ENCODE measurements around the gene GPR162. TPM values are rescaled to one million over a fixed set of nuclear protein-coding genes. Genes with fewer than 3 reads are reported as not detected.
A peak's percentile ranks its signal among the peaks of the same experiment; 100 is the strongest.

The GPR162 gene
- total RNA-seq, 2 experiments from 2014 or later, result 0.82 TPM; not detected in 1

GRCh38 chr12:6791931-6792520 lies 29.6 kb upstream of the GPR162 start:
- Mint-ChIP-seq H3K4me1 (peaks cover 23% of the 10 kb centered on the region), H3K27me3 (peaks cover 29% of the 10 kb centered on the region), H3K9me3 (ENCODE audit: low read depth) (no peaks in the 10 kb centered on the region), H3K36me3 (no peaks in the 10 kb centered on the region), H3K27ac (no peak overlapping the region), H3K4me3 (no peak overlapping the region)
- DNase-seq (no peak), ATAC-seq (no peak)
- CTCF ChIA-PET, result interaction anchor here (1.0 to 2.5 kb wide), 7 partner anchors 12 to 39 kb away, joined by 3 to 11 read pairs (median 6); partner anchors contain the start of genes MLF2 and PTMS

GRCh38 chr12:6792522-6793201 lies 29.0 kb upstream of the GPR162 start:
- H3K36me3 Mint-ChIP-seq, result no peaks in the 10 kb centered on the region
- H3K4me3 Mint-ChIP-seq, result no peak overlapping the region
- CTCF ChIA-PET, result interaction anchor here (0.6 to 2.5 kb wide), 8 partner anchors 13 to 39 kb away, joined by 3 to 11 read pairs (median 6); partner anchors contain the start of genes MLF2 and PTMS

GRCh38 chr12:6795088-6795487 lies 26.5 kb upstream of the GPR162 start:
- Mint-ChIP-seq H3K27me3 (peaks cover 24% of the 10 kb centered on the region), H3K4me3 (no peak overlapping the region), H3K27ac (no peak overlapping the region), H3K9me3 (ENCODE audit: low read depth) (no peaks in the 10 kb centered on the region), H3K36me3 (no peaks in the 10 kb centered on the region), H3K4me1 (peaks cover 19% of the 10 kb centered on the region)
- DNase-seq (no peak), ATAC-seq (no peak)
- CTCF ChIA-PET, result interaction anchor here (0.9 to 1.9 kb wide), 3 partner anchors 28 to 41 kb away, joined by 3 to 9 read pairs (median 7); partner anchors contain the start of genes MLF2 and PTMS

More at GRCh38 chr12:6792522-6793201, 29.0 kb upstream of the GPR162 start:
- peaks cover 29% of the 10 kb centered on the region for H3K27me3 Mint-ChIP-seq
- DNase-seq (no peak), ATAC-seq (peak; percentile 43)
- no peaks in the 10 kb centered on the region for H3K9me3 Mint-ChIP-seq (ENCODE audit: low read depth)
- H3K4me1 Mint-ChIP-seq, result peaks cover 23% of the 10 kb centered on the region
- no peak overlapping the region for H3K27ac Mint-ChIP-seq

- Mint-ChIP-seq H3K36me3 (no peaks in the 10 kb centered on the region), H3K27ac (no peak overlapping the region), H3K27me3 (peaks cover 24% of the 10 kb centered on the region)
Observed at GRCh38 chr12:6796576-6796975, 25.0 kb upstream of the GPR162 start.

GRCh38 chr12:6799147-6799546 lies 22.5 kb upstream of the GPR162 start:
- ATAC-seq (no peak), DNase-seq (no peak)
- Mint-ChIP-seq H3K4me3 (no peak overlapping the region), H3K27ac (no peak overlapping the region), H3K36me3 (no peaks in the 10 kb centered on the region), H3K27me3 (peaks cover 16% of the 10 kb centered on the region), H3K4me1 (no peaks in the 10 kb centered on the region), H3K9me3 (ENCODE audit: low read depth) (no peaks in the 10 kb centered on the region)
- CTCF ChIA-PET, result no interaction called here

More at GRCh38 chr12:6796576-6796975, 25.0 kb upstream of the GPR162 start:
- no peak for DNase-seq
- no peak overlapping the region for H3K4me3 Mint-ChIP-seq
- H3K4me1 Mint-ChIP-seq, result peaks cover 19% of the 10 kb centered on the region
- H3K9me3 Mint-ChIP-seq (ENCODE audit: low read depth), result no peaks in the 10 kb centered on the region
- no peak for ATAC-seq
- CTCF ChIA-PET, result interaction anchor here (1.4 to 1.9 kb wide), 3 partner anchors 10 to 43 kb away, joined by 4 to 9 read pairs (median 7); partner anchors contain the start of genes MLF2 and PTMS

GRCh38 chr12:6807170-6807569 lies 14.5 kb upstream of the GPR162 start:
- Mint-ChIP-seq H3K9me3 (ENCODE audit: low read depth) (no peaks in the 10 kb centered on the region), H3K36me3 (no peaks in the 10 kb centered on the region), H3K4me3 (no peak overlapping the region), H3K4me1 (peaks cover 6% of the 10 kb centered on the region), H3K27ac (no peak overlapping the region), H3K27me3 (peaks cover 14% of the 10 kb centered on the region)
- CTCF ChIA-PET, result interaction anchor here (0.7 to 1.0 kb wide), 2 partner anchors 12 to 160 kb away, joined by 3 to 4 read pairs; partner anchors contain the start of gene ACRBP
- ATAC-seq, result no peak
- DNase-seq, result no peak

GRCh38 chr12:6809056-6809455 lies 12.6 kb upstream of the GPR162 start:
- ATAC-seq, result no peak
- Mint-ChIP-seq H3K4me1 (peaks cover 6% of the 10 kb centered on the region), H3K27ac (no peak overlapping the region), H3K9me3 (ENCODE audit: low read depth) (no peaks in the 10 kb centered on the region), H3K4me3 (no peak overlapping the region), H3K27me3 (peaks cover 19% of the 10 kb centered on the region), H3K36me3 (no peaks in the 10 kb centered on the region)
- no peak for DNase-seq
- CTCF ChIA-PET, result interaction anchor here (0.7 to 1.5 kb wide), 2 partner anchors 16 to 69 kb away, joined by 3 to 4 read pairs; no protein-coding TSS in a partner anchor

GRCh38 chr12:6810758-6811157 lies 10.9 kb upstream of the GPR162 start:
- Mint-ChIP-seq H3K4me3 (no peak overlapping the region), H3K4me1 (peaks cover 6% of the 10 kb centered on the region), H3K36me3 (no peaks in the 10 kb centered on the region), H3K9me3 (ENCODE audit: low read depth) (no peaks in the 10 kb centered on the region), H3K27me3 (peaks cover 23% of the 10 kb centered on the region), H3K27ac (no peak overlapping the region)
- ATAC-seq (no peak), DNase-seq (no peak)
- CTCF ChIA-PET, result interaction anchor here (1.1 to 2.0 kb wide), 2 partner anchors 18 to 57 kb away, joined by 3 to 8 read pairs; partner anchors contain the start of gene MLF2

- no peaks in the 10 kb centered on the region for H3K9me3 Mint-ChIP-seq (ENCODE audit: low read depth)
- H3K4me3 Mint-ChIP-seq, result no peak overlapping the region
- H3K36me3 Mint-ChIP-seq, result no peaks in the 10 kb centered on the region
- peaks cover 19% of the 10 kb centered on the region for H3K27me3 Mint-ChIP-seq
- CTCF ChIA-PET, result interaction anchor here (0.6 to 2.5 kb wide), 8 partner anchors 8 to 59 kb away, joined by 3 to 12 read pairs (median 4); partner anchors contain the start of genes GPR162 and MLF2
- H3K4me1 Mint-ChIP-seq, result peaks cover 6% of the 10 kb centered on the region
- no peak overlapping the region for H3K27ac Mint-ChIP-seq
- DNase-seq, result no peak
- ATAC-seq, result no peak
Observed at GRCh38 chr12:6813363-6813762, 8.3 kb upstream of the GPR162 start.

- CTCF ChIA-PET, result interaction anchor here (0.5 to 1.2 kb wide), 3 partner anchors 12 to 49 kb away, joined by 3 read pairs; partner anchors contain the start of gene P3H3
- ATAC-seq (no peak), DNase-seq (no peak)
- peaks cover 23% of the 10 kb centered on the region for H3K27me3 Mint-ChIP-seq
- H3K27ac Mint-ChIP-seq, result no peak overlapping the region
- H3K4me3 Mint-ChIP-seq, result no peak overlapping the region
- no peaks in the 10 kb centered on the region for H3K36me3 Mint-ChIP-seq
- no peaks in the 10 kb centered on the region for H3K9me3 Mint-ChIP-seq (ENCODE audit: low read depth)
- peaks cover 6% of the 10 kb centered on the region for H3K4me1 Mint-ChIP-seq
Observed at GRCh38 chr12:6816598-6816997, 5.0 kb upstream of the GPR162 start.

GRCh38 chr12:6817098-6817497 lies 4.5 kb upstream of the GPR162 start:
- H3K27me3 Mint-ChIP-seq, result peaks cover 25% of the 10 kb centered on the region
- H3K4me1 Mint-ChIP-seq, result peaks cover 9% of the 10 kb centered on the region
- H3K9me3 Mint-ChIP-seq (ENCODE audit: low read depth), result no peaks in the 10 kb centered on the region
- no peak overlapping the region for H3K4me3 Mint-ChIP-seq
- ATAC-seq (no peak), DNase-seq (peak; percentile 41)
- no peaks in the 10 kb centered on the region for H3K36me3 Mint-ChIP-seq
- CTCF ChIA-PET, result interaction anchor here (0.5 to 1.2 kb wide), 2 partner anchors 12 to 50 kb away, joined by 3 read pairs; partner anchors contain the start of gene P3H3
- no peak overlapping the region for H3K27ac Mint-ChIP-seq

- no peaks in the 10 kb centered on the region for H3K9me3 Mint-ChIP-seq (ENCODE audit: low read depth)
- no peak overlapping the region for H3K4me3 Mint-ChIP-seq
- peaks cover 9% of the 10 kb centered on the region for H3K4me1 Mint-ChIP-seq
- H3K27ac Mint-ChIP-seq, result no peak overlapping the region
- no peaks in the 10 kb centered on the region for H3K36me3 Mint-ChIP-seq
- no peak for DNase-seq
- peaks cover 29% of the 10 kb centered on the region for H3K27me3 Mint-ChIP-seq
- CTCF ChIA-PET, result interaction anchor here (1.5 kb wide), 1 partner anchor 52 kb away, joined by 3 read pairs; no protein-coding TSS in a partner anchor
- no peak for ATAC-seq
Observed at GRCh38 chr12:6817662-6818157, 3.9 kb upstream of the GPR162 start.

- peaks cover 34% of the 10 kb centered on the region for H3K27me3 Mint-ChIP-seq
- no peak overlapping the region for H3K27ac Mint-ChIP-seq
- H3K9me3 Mint-ChIP-seq (ENCODE audit: low read depth), result no peaks in the 10 kb centered on the region
- no peaks in the 10 kb centered on the region for H3K36me3 Mint-ChIP-seq
- no peak overlapping the region for H3K4me3 Mint-ChIP-seq
- H3K4me1 Mint-ChIP-seq, result peaks cover 9% of the 10 kb centered on the region
- DNase-seq (no peak), ATAC-seq (no peak)
- CTCF ChIA-PET, result interaction anchor here (1.5 kb wide), 1 partner anchor 53 kb away, joined by 3 read pairs; no protein-coding TSS in a partner anchor
Observed at GRCh38 chr12:6818222-6818621, 3.4 kb upstream of the GPR162 start.
